Cardiac muscle cell (in vitro differentiated cells and primary cell): ENCODE measurements around the gene RGS9BP. TPM values are rescaled to one million over a fixed set of nuclear protein-coding genes. Genes with fewer than 3 reads are reported as not detected.

Source experiments
- DNase-seq, 2 donors: peaks; one replicate each; pipeline versions ENCODE4 v3.0.0 to v3.0.0-alpha.2; 2010 to 2017; ENCODE audit warnings: low read depth in 1 of 2, low spot score in 1 of 2
- H3K27ac ChIP-seq: fragments of 200-600 bp; sonication (generic); 2 replicates; pipeline ENCODE4 v1.5.1; 2016
- H3K27me3 ChIP-seq: fragments of 200-600 bp; sonication (generic); 2 replicates; pipeline ENCODE4 v1.6.0; 2016; ENCODE audit warnings: control low read depth
- H3K36me3 ChIP-seq: fragments of 200-600 bp; sonication (generic); 2 replicates; pipeline ENCODE4 v1.5.1; 2016; ENCODE audit warnings: control low read depth
- H3K4me1 ChIP-seq: fragments of 200-600 bp; sonication (generic); 2 replicates; pipeline ENCODE4 v1.8.1; 2017; ENCODE audit warnings: low read depth, mild to moderate bottlenecking, mixed run types
- H3K4me3 ChIP-seq: fragments of 200-600 bp; sonication (generic); 2 replicates; pipeline ENCODE4 v1.5.1; 2016; ENCODE audit warnings: mild to moderate bottlenecking
- H3K9me3 ChIP-seq: fragments of 200-600 bp; sonication (generic); 2 replicates; pipeline ENCODE4 v1.5.1; 2017; ENCODE audit warnings: low read depth, mild to moderate bottlenecking, control low read depth
- CTCF ChIP-seq: IDR thresholded peaks from 2 replicates; pipeline ENCODE4 v1.5.1; 2012; ENCODE audit warnings: low read depth, mild to moderate bottlenecking, low read length
- polyA plus RNA-seq: library from polyadenylated mRNA; unstranded; fragments of >200 nt; fragmentation: Nextera tagmentation; extraction: Ambion mirVana; gene quantifications from 2 replicates; pipeline ENCODE4 v1.2.1, GENCODE V29; 2016
- total RNA-seq: library from RNA; depleted of rRNA; stranded (reverse); fragments of >200 nt; gene quantifications from 2 replicates; pipeline ENCODE4 v1.2.3, GENCODE V29; 2016

Gene RGS9BP
- 0.85 and 1.0 TPM in 2 replicates for total RNA-seq
- polyA plus RNA-seq, result 1.1 TPM in 1 of 2 replicates, not detected in the other

GRCh38 chr19:32675720-32676185 is at the start of gene RGS9BP:
Gene RGS9BP, plus strand, starts transcription at chr19:32675848. Its CDS starts 416 bp downstream, at chr19:32676264.
- peaks cover 17% of the 10 kb centered on the region for H3K27me3 ChIP-seq
- H3K27ac ChIP-seq, result no peak within 1 kb of the TSS
- TF ChIP-seq CTCF, result no peak
- H3K9me3 ChIP-seq, result no peaks in the 10 kb centered on the region
- H3K4me3 ChIP-seq, result peak within 1 kb of the TSS; percentile 86
- peak; percentile 72 to 77 for DNase-seq
- H3K36me3 ChIP-seq, result no peaks in the 10 kb centered on the region
- peaks cover 8% of the 10 kb centered on the region for H3K4me1 ChIP-seq

DNA sequence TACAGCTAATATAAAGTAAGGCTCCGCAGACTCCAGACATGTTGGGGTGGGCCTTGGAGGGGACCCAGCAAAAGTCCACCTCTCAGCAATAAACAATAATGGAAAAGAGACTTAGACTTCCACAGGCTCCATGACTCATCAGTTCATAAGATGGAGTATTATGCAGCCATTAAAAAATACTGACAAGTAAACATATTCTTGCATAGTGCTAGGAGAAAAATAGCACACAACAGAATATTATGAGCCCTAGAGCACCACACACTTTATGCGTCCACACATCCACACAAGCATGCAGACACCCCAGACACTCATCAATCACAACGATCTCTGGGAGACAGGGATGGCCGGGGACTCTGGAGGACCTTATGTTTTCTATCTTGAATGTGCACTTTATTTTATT is 48.7 kb upstream of the RGS9BP start:
- H3K36me3 ChIP-seq, result peaks cover 8% of the 10 kb centered on the region
- no peak for DNase-seq
- no peak for TF ChIP-seq CTCF

GRCh38 chr19:32627714-32628270 is 47.9 kb upstream of the RGS9BP start:
- H3K27ac ChIP-seq, result peak overlapping the region; percentile 84
- peaks cover 14% of the 10 kb centered on the region for H3K4me1 ChIP-seq
- H3K36me3 ChIP-seq, result peaks cover 4% of the 10 kb centered on the region

More for the DNA sequence above, 48.7 kb upstream of the RGS9BP start:
- no peaks in the 10 kb centered on the region for H3K27me3 ChIP-seq
- no peak overlapping the region for H3K27ac ChIP-seq
- H3K9me3 ChIP-seq, result no peaks in the 10 kb centered on the region
- peaks cover 14% of the 10 kb centered on the region for H3K4me1 ChIP-seq
- H3K4me3 ChIP-seq, result no peak overlapping the region

DNA sequence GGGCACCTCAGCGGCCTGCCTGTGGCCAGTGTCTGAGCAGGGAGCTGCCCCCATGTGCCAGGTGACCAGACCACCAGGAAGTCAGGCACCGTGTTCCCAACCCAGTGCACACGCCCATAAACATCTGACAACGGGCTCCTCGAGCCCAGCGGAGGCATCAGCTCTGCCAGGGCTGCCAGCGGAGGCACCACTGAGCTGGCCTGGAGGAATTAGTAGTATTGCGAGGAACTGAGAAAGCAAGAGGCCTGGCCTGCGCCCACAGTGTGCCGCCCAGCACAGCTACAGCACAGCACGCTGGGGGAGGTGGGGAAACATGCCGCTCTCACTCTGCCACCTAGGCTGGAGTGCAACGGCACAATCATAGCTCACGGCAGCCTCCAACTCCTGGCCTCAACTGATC is 45.3 kb upstream of the RGS9BP start:
- no peak overlapping the region for H3K4me3 ChIP-seq
- peaks cover 14% of the 10 kb centered on the region for H3K4me1 ChIP-seq
- no peak for DNase-seq
- H3K9me3 ChIP-seq, result no peaks in the 10 kb centered on the region
- no peak for TF ChIP-seq CTCF
- H3K36me3 ChIP-seq, result no peaks in the 10 kb centered on the region
- H3K27me3 ChIP-seq, result no peaks in the 10 kb centered on the region
- no peak overlapping the region for H3K27ac ChIP-seq

More at GRCh38 chr19:32627714-32628270, 47.9 kb upstream of the RGS9BP start:
- peak in 1 of 2 donors; percentile 5 for DNase-seq
- H3K27me3 ChIP-seq, result no peaks in the 10 kb centered on the region
- H3K4me3 ChIP-seq, result no peak overlapping the region
- TF ChIP-seq CTCF, result no peak
- no peaks in the 10 kb centered on the region for H3K9me3 ChIP-seq

DNA sequence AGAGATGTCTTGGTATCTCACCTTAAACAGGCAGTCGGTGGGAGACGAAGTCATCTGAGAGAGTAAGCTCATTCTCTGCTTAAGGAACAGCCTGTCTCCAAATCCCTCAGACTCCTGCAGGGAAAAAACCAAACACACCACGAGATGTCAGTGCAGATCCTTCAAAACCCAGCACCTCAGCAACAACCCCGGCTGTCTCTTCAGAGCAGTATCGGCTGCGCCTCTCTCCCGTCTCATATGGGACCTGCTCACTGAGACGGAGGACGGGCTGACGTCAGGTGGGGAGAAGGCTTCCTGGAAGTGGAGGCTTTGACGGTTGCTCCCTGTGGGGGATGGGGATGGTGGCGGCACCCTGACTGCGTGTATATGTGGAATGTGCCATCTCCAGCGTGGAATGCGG is 44.3 kb upstream of the RGS9BP start:
- Histone ChIP-seq H3K27ac (no peak overlapping the region), H3K36me3 (no peaks in the 10 kb centered on the region), H3K9me3 (no peaks in the 10 kb centered on the region), H3K27me3 (no peaks in the 10 kb centered on the region), H3K4me3 (no peak overlapping the region), H3K4me1 (peaks cover 14% of the 10 kb centered on the region)
- DNase-seq, result no peak
- TF ChIP-seq CTCF, result no peak
